DMS 273 treated with DMSO at 0.1 percent for 48 hours (cell line): ENCODE data around the gene AUH.

ENCODE experiments used
- DNase-seq: peaks from one replicate; lab custom pipeline; 2025; lab: John Stamatoyannopoulos, UW

Gene AUH

DNA sequence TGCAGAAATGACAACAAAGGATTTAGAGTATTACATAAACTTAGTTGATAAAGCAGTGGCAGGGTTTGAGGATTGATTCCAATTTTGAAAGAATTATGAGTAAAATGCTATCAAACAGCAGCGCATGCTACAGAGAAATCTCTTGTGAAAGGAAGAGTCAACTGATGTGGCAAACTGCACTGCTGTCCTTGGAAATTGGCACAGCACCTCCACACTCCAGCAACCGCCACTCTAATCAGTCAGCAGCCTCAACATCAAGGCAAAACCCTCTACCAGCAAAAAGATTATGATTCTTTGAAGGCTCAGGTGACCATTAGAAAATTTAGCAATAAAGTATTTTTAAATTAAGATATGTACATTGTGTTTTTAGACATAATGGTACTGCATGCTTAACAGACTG lies 66.4 kb downstream of the AUH start:
- DNase-seq, result no peak

DNA sequence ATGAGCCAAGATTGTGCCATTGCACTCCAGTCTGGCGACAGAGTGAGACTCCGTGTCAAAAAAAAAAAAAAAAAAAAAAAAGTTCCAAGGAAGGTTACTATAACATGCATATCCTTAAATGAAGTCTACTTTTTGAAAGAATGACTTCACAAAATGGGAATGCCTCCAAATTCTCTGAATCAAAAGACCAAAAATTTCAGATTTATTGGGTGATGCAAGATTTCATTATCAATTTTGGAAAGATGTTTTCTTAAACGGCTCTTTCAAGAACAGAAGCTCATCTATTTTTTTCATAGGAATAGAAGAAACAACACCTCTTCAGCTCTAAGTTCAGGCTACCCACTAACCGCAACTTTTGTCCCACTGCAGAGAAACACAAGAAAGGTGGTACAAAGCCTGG lies 69.9 kb downstream of the AUH start:
- no peak for DNase-seq

DNA sequence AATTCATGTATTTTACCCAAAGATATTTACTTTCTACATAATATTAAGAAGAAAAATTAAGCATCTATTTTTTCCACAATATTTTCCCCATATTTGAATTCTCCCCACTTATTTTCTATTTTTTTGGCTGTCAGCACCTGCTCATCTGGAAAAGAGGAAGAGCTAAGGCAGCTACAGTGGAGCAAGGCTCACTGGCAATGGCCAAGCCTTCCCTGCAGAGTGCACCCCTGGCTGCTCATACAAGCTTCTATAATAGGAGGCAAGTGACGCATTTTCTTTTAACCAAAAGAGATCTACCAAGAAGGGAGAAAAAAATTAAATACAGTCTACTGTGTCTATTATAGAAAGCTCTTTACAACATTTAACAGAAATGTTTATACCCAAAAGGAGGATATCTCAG lies 72.5 kb downstream of the AUH start:
- DNase-seq, result no peak

DNA sequence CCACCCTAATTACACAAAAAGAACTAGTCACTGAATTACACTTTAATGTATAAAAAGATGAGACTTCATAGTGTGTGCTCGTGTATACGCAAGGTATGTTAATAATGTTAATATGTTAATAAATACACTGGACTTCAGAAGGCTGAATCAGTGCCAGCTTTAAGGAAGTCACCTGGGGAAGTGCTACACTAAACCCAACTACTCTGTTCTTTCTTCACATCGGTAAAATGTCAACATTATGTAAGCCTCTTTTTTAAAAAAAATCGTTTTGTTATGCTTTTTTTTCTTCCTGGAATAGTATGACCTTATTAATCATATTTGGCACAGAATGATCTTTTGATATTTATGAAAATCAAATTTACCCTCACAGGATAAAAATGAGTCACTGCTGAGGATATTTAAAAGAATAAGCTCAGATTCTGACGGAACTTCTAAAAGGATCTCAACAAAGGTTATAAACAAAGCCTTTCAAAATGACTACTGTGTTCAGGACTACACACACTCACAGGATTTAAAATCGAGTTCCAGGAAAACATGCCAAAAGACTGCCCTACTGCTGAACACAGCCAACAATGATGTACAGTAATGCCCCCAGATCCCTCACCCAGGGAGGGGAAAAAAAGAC lies 75.9 kb downstream of the AUH start:
- DNase-seq, result no peak

DNA sequence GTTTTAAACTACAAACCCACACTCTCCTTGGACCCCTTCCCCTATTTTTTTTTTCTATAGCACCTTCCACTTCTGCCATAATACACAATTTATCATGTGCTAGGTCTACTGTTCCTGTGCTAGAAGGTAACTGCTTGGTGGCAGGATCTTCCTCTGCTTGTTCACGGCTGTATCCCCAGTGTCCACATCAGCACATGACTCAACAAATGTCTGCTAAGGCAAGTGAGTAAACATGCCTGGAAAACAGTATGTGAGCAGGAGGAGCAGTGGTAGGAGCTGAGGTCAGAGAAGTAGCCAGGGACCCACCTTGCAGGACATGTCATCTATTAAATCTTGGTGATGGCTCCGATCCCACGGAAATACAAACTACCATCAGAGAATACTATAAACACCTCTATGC lies 79.4 kb downstream of the AUH start:
- DNase-seq, result no peak

DNA sequence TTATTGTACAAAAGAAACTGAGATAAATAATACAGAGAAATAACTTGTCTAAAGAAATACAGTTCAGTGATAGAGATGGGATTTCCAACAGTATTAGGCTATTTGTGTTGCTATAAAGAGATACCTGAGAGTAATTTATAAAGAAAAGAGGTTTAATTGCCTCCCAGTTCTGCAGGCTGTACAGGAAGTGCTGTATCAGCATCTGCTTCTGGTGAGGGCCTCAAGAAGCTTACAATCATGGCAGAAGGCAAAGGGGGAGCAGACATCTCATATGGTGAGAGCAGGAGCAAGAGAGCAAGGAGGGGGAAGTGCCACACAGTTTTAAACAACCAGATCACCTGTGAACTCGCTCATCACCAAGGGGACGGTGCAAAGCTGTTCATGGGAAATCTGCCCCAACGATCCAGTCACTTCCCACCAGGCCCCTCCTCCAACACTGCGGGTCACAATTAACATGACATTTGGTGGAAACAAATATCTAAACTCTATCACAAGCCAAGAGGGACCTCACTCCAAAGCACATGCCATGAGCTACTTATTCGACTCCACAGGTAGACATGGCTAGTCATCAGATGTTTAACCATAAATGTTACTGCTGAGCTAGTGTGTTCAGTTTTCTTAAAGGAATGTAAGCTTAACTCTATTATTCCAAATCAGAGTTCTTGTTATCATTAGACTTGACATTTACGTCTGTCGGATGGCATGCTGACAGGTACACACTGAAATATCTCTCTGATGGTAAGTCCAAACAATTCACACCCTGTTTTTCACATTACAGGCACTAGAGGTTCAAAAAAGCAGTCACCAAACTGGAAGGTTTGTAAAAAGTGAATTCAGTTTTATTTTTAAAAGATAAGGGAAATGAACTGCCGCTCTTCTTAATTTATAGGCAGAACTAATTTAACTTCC lies 82.2 kb downstream of the AUH start:
- no peak for DNase-seq

DNA sequence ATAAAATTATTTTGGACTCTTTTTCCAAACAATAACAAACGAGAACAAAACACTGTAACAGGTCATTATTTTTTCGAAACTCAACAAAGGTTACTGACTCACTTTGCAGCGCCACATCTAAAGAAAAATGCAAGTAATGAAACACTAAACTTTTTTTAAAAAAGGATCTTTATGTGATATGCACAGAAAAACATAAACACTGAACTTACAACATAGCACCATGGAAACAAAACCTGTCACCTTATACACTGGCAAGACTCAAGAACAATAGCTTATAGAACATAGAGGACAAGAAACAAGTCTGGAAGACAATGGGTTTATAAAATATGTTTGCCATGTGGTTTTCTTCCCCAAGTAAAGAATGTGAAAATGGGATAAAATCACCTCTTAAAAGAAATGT lies 85.2 kb downstream of the AUH start:
- no peak for DNase-seq

DNA sequence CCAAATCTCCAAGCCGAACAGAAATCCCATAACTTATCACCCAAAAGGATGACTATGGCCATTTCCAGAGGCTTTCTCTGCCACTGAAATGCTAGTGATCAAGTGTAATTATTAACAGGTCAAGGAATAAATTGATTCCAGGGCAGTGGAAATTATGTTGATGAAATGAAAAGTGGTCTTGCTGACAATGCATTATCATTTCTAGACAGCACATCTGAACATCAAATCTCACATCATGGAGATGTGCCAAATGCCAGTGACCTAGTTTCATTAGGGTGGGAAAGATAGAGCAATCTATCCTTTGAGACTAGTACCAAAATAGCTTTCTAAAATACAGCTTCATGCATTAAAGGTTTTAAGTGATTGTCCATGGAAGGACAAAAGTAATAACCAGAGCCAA lies 86.1 kb downstream of the AUH start:
- no peak for DNase-seq

DNA sequence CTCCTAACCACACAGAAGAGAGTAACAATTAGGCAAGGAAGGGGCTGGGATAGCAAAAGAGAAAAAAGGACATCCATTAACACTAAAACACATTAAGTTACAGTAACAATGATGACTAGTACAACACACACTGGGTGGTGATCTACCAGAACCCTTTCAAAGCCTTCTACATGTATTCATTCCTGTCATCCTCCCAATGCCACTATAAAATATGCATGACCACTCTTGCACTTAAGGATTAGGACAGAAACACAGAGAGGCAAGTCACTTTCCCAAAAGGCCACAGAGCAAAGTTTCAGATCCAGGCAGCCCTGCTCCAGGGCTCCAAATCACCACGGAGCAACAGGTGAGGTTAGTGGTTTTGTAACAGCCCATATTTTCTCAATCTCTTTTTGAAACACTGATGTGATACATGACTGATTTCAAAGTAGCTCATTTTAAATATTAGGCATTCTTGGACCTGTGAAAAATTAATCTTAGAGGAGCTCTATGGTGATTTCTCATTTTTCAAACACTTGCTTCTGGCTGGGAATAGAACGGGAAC lies 86.7 kb downstream of the AUH start:
- DNase-seq, result no peak

DNA sequence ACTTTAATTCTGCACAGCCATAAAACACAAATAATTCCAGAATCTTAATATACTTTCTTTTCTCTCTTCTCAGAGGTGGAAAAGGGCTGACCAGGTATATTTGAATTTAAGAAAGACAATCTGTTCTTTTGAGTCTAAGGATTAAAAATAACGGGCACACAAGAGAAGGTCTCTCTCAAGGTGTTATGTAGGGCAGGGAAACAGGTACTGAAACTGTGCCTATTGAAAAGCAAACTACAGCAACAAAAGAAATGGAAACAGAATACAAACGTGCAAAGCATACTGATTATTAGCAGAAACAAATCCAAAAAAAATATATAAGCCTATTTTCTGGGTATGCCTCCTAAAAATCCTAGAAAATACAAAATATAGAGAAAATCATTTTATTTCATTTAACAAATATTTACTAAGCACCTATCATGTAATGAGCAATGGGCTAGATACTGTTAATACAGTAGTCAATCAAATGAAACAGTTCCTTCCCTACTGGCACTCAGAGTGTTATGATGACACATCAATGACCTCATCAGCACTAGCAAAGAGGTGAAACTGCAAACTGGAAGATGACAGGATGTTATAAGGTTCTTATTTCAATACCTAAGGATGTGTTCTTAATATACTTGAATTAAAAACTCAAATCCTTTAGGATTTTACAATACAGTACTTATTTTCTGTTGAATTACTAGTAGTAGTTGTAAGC lies 87.7 kb downstream of the AUH start:
- DNase-seq, result no peak

DNA sequence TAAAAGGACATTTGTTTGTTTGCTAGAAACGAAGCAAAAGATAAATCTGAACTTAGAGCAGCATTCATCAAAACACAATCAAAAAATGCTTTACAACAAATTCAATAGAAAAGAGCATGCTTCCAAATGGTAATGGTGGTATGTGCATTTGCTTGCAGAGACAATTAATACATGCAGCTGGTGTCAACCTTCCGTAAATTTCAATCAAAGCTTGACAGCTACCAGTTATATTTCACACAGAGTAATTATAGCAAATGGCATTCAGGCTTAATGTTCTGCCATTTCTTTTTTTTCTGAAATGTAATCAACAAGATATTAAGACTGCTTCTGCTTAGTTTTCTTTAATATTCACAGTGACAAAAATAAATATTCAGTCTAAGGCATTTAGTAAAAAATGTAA lies 90.6 kb downstream of the AUH start:
- no peak for DNase-seq

DNA sequence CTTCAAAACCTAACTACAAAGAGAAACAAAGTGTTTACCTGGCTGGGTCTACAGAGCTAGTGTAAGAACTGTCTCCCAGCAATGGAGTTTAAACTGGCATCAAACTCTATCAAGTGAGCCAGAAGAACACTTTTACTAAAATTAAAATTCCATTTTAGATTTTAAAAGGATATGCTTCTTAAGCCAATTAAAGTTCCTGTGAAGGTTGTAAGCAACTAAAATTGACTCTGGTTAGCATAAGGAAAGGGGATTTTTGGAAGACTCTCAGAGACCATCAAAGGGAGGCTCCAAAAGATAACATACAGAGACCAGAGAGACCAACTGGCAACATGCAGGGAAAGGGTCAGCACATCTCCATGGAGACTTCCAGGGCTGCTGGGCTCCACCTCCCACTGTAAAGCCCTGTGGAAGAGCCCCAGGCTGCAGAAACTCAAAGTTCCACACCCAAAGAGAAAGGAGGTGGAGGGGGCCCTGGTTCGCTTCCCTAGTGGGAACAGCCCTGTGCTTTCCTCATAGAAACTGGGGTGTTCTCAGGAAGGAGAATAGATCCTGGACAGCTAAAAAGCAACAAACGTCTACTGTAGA lies 91.7 kb downstream of the AUH start:
- no peak for DNase-seq

DNA sequence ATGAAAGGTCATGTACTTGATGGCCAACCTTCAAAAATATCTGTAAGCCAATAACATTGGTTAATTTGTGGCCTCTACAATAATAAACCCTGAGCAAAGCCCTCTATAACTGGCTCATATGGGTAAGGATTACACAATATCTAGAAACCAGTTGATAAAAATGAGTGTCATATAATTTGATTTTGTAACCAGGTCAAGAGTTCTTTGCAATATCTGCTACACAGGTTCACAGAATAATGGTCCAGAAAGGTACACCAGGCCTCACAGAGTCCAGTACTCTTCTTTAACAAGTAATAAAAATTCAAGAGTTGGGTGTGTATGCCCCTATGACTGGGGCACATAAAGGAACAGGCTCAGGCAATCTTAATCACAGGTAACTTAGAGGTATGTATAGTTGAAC lies 95.3 kb downstream of the AUH start:
- DNase-seq, result no peak

DNA sequence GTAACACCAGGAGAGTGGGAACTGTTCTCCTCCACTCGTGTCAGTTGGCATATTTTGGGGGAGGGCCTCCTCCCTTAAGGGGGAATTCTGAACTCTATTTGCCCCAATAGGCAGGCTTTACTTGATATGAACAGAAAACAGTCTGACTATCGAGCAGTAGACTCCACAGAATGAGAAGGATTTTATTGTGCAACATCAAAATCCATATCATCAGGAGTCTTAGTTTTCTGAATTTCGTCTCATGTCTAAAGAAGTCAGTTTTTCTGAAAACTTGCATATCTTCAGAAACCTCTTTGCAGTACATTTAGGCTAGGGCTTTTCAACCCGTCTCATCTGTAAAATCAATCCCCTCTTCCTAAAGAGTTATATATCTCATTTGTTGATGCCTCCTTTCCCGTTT lies 96.2 kb downstream of the AUH start:
- DNase-seq, result no peak

DNA sequence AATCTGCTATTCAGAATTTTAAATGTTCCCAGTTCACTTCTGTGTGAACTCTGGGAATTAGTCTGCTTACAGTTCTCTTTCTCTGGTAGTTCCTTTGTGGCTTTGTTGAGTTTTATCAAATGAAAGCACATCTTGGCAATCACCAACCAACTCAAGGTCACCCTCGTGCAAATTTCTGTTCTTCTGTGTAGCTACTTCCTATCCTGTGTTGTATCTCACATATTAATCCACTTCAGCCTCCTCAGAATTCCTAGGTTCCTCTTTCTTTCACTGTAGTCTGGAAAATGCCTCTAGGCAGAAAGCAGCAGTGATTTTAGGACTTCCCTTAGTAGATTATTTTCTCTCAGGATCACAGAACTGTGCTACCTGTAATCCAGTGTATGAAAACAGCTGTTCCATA lies 100.3 kb downstream of the AUH start:
- DNase-seq, result no peak

DNA sequence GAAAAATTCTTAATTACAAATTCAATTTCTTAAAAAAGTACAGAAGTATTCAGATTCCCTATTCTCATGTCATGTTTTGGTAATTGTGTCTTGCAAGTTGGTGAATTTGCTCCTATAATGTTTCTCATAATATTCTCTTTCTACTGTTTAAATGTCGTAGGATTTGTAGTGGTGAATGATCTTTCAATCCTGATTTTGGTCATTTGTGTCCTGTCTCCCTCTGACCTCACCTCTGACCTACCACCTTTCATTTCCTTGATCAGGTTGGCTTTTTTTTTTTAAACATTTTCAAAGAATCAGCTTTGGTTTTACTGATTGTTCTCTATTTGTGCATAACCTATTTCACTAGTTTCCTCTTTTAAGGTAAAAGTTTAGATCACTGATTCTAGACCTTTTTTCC lies 102.6 kb downstream of the AUH start:
- DNase-seq, result no peak

DNA sequence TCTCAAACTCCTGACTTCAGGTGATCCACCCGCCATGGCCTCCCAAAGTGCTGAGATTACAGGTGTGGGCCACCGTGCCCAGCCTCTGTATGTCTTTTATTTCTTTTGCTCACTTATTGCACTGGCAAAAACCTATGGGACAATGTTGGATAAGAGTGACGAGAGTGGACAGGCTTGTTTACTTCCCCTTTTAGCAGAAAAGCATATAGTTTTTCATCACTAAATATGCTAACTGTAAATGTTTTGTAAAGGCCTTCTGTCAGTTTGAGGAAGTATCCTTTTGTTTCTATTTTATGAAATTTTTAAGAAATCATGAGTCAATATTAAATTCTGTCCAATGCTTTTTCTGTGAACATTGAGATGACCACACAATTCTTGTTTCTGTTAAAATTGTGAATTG lies 103.3 kb downstream of the AUH start:
- no peak for DNase-seq

DNA sequence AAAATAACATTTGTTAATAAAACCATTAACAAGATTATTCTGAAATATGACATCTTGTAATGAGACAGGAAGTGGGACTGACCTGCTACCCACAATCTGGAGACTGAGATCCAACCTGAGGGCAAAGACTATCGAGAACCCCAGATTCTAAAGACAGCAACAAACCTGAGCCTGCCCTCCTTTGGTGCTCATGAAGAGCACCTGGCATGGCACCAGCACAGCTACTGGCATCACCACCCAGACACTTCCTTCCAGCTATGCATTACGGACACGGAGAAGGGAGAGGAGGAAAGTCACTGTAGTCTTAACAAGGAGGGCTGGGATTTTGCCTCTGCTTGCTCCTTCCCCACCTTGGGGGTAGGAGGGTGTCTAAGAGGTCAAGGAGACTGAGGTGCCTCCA lies 105.5 kb downstream of the AUH start:
- DNase-seq, result no peak

DNA sequence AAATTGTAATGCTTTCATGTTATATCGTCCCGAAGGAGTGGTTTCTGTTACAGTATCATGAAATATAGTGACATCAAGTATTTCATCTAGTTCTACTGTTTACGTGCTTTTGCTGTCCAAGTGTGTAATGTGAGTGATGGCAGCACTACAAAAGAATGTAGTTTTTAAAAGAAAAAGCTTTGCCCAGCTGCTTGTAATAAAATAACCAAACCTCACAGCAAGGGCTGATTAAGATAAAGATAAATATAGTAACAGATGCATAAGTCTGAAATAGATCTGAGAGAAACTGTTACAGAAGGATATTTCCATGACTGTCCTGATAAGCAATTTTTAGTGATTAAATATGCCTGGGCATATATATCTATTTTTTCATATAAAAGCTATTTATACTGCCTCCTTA lies 106.4 kb downstream of the AUH start:
- no peak for DNase-seq

DNA sequence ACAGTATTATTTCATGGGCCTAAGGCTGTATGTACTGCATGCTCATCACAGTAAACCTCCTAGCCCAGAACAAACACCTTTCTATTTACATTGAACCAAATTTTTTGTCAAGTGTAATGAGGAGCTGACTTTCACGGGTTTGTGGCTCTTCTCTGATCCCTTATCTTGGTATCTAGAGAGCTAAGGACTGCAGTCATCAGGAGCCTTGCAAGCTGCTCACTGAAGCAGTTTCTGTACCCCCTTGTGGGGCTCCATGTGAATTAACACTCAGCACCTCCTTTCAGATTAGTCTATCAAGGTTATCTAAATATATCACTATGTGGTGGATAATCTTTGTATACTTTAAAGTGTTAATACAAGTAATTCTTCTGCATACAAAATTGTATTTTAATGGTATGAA lies 108.2 kb downstream of the AUH start:
- no peak for DNase-seq

DNA sequence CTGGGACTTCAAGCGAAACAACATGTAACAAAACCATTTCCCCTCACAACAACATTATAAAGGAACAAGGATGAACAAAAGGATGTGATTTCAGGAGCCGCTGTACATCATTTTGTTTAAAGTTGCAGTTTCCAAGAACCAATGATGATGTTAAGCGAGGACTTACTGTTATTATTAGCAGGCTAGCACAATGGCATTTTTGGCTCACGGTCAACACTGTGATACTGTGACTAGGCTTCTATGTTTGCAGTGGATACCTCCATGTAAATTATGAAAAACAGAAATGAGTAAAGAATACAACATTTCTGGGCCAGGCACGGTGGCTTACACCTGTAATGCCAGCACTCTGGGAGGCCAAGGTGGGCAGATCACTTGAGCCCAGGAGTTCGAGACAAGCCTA lies 113.0 kb downstream of the AUH start:
- no peak for DNase-seq

DNA sequence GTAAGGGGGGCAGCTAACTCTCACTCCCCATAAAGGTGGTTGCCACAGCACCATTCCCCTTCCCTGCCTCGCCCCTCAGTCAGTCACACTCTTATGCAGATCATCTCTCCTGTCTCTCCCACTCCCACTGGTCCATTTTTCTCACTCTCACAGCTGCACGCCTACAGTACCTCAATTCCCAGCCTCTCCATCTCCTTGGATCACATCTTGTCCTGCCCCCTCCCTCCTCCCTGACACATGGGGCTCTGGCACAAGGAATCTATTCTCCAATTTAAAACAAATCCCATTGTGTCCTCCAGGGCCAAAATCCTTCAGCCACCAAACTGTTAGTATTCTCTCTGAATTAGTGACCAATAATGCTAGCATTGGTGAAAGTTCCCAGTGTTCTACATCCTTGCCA lies 114.4 kb downstream of the AUH start:
- no peak for DNase-seq

DNA sequence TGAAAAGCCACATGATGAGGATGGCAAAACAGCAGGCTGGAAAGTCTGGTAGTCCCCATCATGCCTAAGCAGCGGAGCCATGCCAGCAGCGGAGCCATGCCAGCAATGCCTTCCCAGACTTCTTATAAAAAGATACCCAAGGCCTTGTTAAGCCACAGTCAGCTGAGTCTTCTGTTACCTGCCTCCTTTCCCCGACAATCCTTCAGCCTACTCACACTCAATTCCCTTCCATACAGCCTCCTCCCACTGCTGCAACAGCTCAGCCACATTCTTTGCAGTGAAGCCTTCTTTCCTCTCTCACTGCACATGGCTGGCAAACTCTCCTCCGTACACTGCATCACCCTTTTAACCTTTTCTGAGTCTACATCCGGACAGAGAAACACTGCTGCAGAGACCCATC lies 114.9 kb downstream of the AUH start:
- no peak for DNase-seq
